HG02642 (cell line): ENCODE data around the gene CCIN.
A peak's percentile ranks its signal among the peaks of the same experiment; 100 is the strongest.

Experiments used
- ATAC-seq: cut with Tn5 transposase; IDR thresholded peaks from one replicate; pipeline ENCODE4 v1.9.1; 2021; ENCODE audit warnings: mild to moderate bottlenecking; ENCODE audit not compliant: unreplicated experiment, poor library complexity

CCIN gene

GRCh38 chr9:36187414-36187813 is 18.2 kb downstream of the CCIN start:
- no peak for ATAC-seq

GRCh38 chr9:36188212-36188611 is 19.0 kb downstream of the CCIN start:
- ATAC-seq = no peak

GRCh38 chr9:36189976-36190375 is 20.8 kb downstream of the CCIN start:
- no peak for ATAC-seq

GRCh38 chr9:36190388-36191289 is 21.5 kb downstream of the CCIN start, which contains the start of gene CLTA:
CLTA (plus strand) TSS chr9:36190921; CDS start chr9:36191057, 136 bp downstream.
- peak; percentile 97 for ATAC-seq

- peak; percentile 9 for ATAC-seq
Measured at GRCh38 chr9:36191290-36191645, 22.1 kb downstream of the CCIN start.

- no peak for ATAC-seq
Measured at GRCh38 chr9:36191686-36192085, 22.5 kb downstream of the CCIN start.

GRCh38 chr9:36192196-36192595 is 23.0 kb downstream of the CCIN start:
- ATAC-seq = no peak

- ATAC-seq = no peak
Measured at GRCh38 chr9:36193023-36193422, 23.8 kb downstream of the CCIN start.

GRCh38 chr9:36194326-36195000 is 25.3 kb downstream of the CCIN start:
- ATAC-seq = no peak

GRCh38 chr9:36204906-36205547 is 35.8 kb downstream of the CCIN start:
- no peak for ATAC-seq

- no peak for ATAC-seq
Measured at GRCh38 chr9:36207016-36207415, 37.8 kb downstream of the CCIN start.

- no peak for ATAC-seq
Measured at GRCh38 chr9:36207546-36208012, 38.4 kb downstream of the CCIN start.

- ATAC-seq = no peak
Measured at GRCh38 chr9:36208521-36209253, 39.5 kb downstream of the CCIN start.

- ATAC-seq = no peak
Measured at GRCh38 chr9:36210722-36211121, 41.5 kb downstream of the CCIN start.

GRCh38 chr9:36211510-36211909 is 42.3 kb downstream of the CCIN start:
- no peak for ATAC-seq

- ATAC-seq = no peak
Measured at GRCh38 chr9:36213387-36213786, 44.2 kb downstream of the CCIN start.

- no peak for ATAC-seq
Measured at GRCh38 chr9:36213989-36214388, 44.8 kb downstream of the CCIN start.

- no peak for ATAC-seq
Measured at GRCh38 chr9:36214571-36214970, 45.4 kb downstream of the CCIN start.

- no peak for ATAC-seq
Measured at GRCh38 chr9:36217256-36217968, 48.2 kb downstream of the CCIN start.

- no peak for ATAC-seq
Measured at GRCh38 chr9:36218011-36218410, 48.8 kb downstream of the CCIN start.
